Measurements from ENCODE around the gene DNAH6. TPM values are rescaled to one million over a fixed set of nuclear protein-coding genes. Genes with fewer than 3 reads are reported as not detected.

Gene DNAH6
- total and polyA plus RNA-seq, 2 of the 13 experiments (the other 11 are each of a cell fraction or from before 2014, with no cell fraction given) = 0.01 TPM; not detected in 1

GRCh38 chr2:84628486-84628885 lies 112.2 kb downstream of the DNAH6 start:
- no peak overlapping the region for H2AFZ ChIP-seq (ENCODE audit: low read length)
- intact Hi-C loops (cut with micrococcal nuclease; ENCODE audit: unreplicated experiment) = no loop called here
- 7% methylated on average over 2 of the region's 2 CpGs for WGBS (ENCODE audit: low lambda C conversion rate)
- in situ Hi-C loops (cut with HindIII; ENCODE audit: extremely low pct_ligation_motif_present, low pct_unique_long_range_greater_than_20kb) = no loop called here
- no peaks in the 10 kb centered on the region for H3K4me1 ChIP-seq (ENCODE audit: insufficient read depth, low read length)
- H3K4me3 ChIP-seq (replicated peaks in 1 of 3; ENCODE audit: insufficient read depth in 1 of 3, low read depth in 2 of 3, low read length in 3 of 3) = no peak overlapping the region
- H3K4me2 ChIP-seq (ENCODE audit: low read depth, low read length) = no peak overlapping the region
- no peaks in the 10 kb centered on the region for H3K79me2 ChIP-seq (ENCODE audit: insufficient read depth, low read length)
- no peak overlapping the region for H3K9ac ChIP-seq (ENCODE audit: insufficient read depth, low read depth, low read length)
- FAIRE-seq (no peak), DNase-seq (ENCODE audit: low spot score) (no peak), ATAC-seq (no peak)
- H3K27me3 ChIP-seq (ENCODE audit: control insufficient read depth in 1 of 2, insufficient read depth in 2 of 2, low read length in 2 of 2) = no peaks in the 10 kb centered on the region
- CTCF ChIA-PET (ENCODE audit: low intra/inter-chr PET ratio, low total read pairs) = no interaction called here
- no peaks in the 10 kb centered on the region for H3K36me3 ChIP-seq (replicated peaks in 1 of 2; ENCODE audit: control insufficient read depth in 1 of 2, insufficient read depth in 2 of 2, low read length in 2 of 2)
- H3K27ac ChIP-seq (ENCODE audit: extremely low read length, insufficient read depth, low read length) = no peak overlapping the region
- no peaks in the 10 kb centered on the region for H4K20me1 ChIP-seq (ENCODE audit: insufficient read depth, low read length)
- no peak for TF ChIP-seq ATF4 (CRISPR knock-in tag; IDR thresholded peaks at IDR 0.05)
- no peak for TF ChIP-seq ZNF296 (CRISPR knock-in tag; conservative IDR thresholded peaks at IDR 0.05)
- TF ChIP-seq SP2 (CRISPR knock-in tag; IDR thresholded peaks at IDR 0.05) = no peak
- no peak for TF ChIP-seq ZFP91 (CRISPR knock-in tag; IDR thresholded peaks at IDR 0.05; ENCODE audit: borderline replicate concordance)
- no peak for TF ChIP-seq FOSL1 (CRISPR knock-in tag; IDR thresholded peaks at IDR 0.05; ENCODE audit: borderline replicate concordance)
- no peak for TF ChIP-seq FOXA1 (IDR thresholded peaks at IDR 0.05)
- no peak for TF ChIP-seq FOXA1 (CRISPR knock-in tag; IDR thresholded peaks at IDR 0.05)
- TF ChIP-seq PTBP1 (IDR thresholded peaks at IDR 0.05; ENCODE audit: low read depth, low read length, poor library complexity, severe bottlenecking) = no peak
- TF ChIP-seq ETV6 (CRISPR knock-in tag; conservative IDR thresholded peaks at IDR 0.05) = no peak
- TF ChIP-seq CREBL2 (CRISPR knock-in tag; IDR thresholded peaks at IDR 0.05; ENCODE audit: borderline replicate concordance) = no peak
- TF ChIP-seq ZBTB44 (CRISPR knock-in tag; IDR thresholded peaks at IDR 0.05) = no peak
- TF ChIP-seq NFIC (IDR thresholded peaks at IDR 0.05; ENCODE audit: low read length) = no peak
- TF ChIP-seq ZNF335 (CRISPR knock-in tag; IDR thresholded peaks at IDR 0.05) = no peak
- no peak for TF ChIP-seq SP5 (CRISPR knock-in tag; IDR thresholded peaks at IDR 0.05; ENCODE audit: borderline replicate concordance, low read depth)
- no peak for TF ChIP-seq KDM3A (CRISPR knock-in tag; IDR thresholded peaks at IDR 0.05; ENCODE audit: low read depth)
- no peak for TF ChIP-seq ZNF512B (CRISPR knock-in tag; IDR thresholded peaks at IDR 0.05; ENCODE audit: borderline replicate concordance)
- no TSS peak for BruUV-seq (replicated peaks)
- no peaks in the 10 kb centered on the region for H3K9me3 ChIP-seq (ENCODE audit: low read length)
- POLR2A ChIA-PET = no interaction called here
